HepG2 (cell line): ENCODE results near the gene GPR137. TPM values are rescaled to one million over a fixed set of nuclear protein-coding genes. Genes with fewer than 3 reads are reported as not detected.

ENCODE experiments used
- ARNT2 ChIP-seq: sonication (generic); formaldehyde crosslinking; IDR thresholded peaks from 2 replicates; pipeline ENCODE4 v1.8.0; 2022; ENCODE audit warnings: mild to moderate bottlenecking, low read depth, missing genetic modification reagents, moderate library complexity
- CENPBD1 ChIP-seq: sonication (generic); formaldehyde crosslinking; IDR thresholded peaks from 2 replicates; pipeline ENCODE4 v1.8.0; 2022; ENCODE audit warnings: missing genetic modification reagents, low read depth, mild to moderate bottlenecking, borderline replicate concordance
- IRF9 ChIP-seq: sonication (generic); formaldehyde crosslinking; IDR thresholded peaks from 2 replicates; pipeline ENCODE4 v1.8.0; 2022; ENCODE audit warnings: missing genetic modification reagents, mild to moderate bottlenecking, borderline replicate concordance
- JUND ChIP-seq: sonication (generic); formaldehyde crosslinking; IDR thresholded peaks from 2 replicates; pipeline ENCODE4 v1.8.0; 2022; ENCODE audit warnings: mild to moderate bottlenecking, missing genetic modification reagents
- KDM5B ChIP-seq: sonication (generic); formaldehyde crosslinking; IDR thresholded peaks from 2 replicates; pipeline ENCODE4 v1.4.0; 2020; ENCODE audit warnings: missing genetic modification reagents, mild to moderate bottlenecking, borderline replicate concordance
- KLF11 ChIP-seq: IDR thresholded peaks from 2 replicates; pipeline ENCODE4 v1.6.1; 2016; ENCODE audit warnings: missing compliant biosample characterization
- MIER3 ChIP-seq: IDR thresholded peaks from 2 replicates; pipeline ENCODE4 v1.6.1; 2016; ENCODE audit warnings: missing compliant biosample characterization, borderline replicate concordance
- MLX ChIP-seq: IDR thresholded peaks from 2 replicates; pipeline ENCODE4 v1.6.1; 2016
- NFATC3 ChIP-seq: sonication (generic); formaldehyde crosslinking; IDR thresholded peaks from 2 replicates; pipeline ENCODE4 v1.5.1; 2020; ENCODE audit warnings: mild to moderate bottlenecking, missing genetic modification reagents
- PBX2 ChIP-seq: IDR thresholded peaks from 2 replicates; pipeline ENCODE4 v1.6.1; 2016; ENCODE audit warnings: control low read depth
- RBFOX2 ChIP-seq: fragments of 200-400 bp; formaldehyde crosslinking; IDR thresholded peaks from 2 replicates; pipeline ENCODE4 v1.6.1; 2017; ENCODE audit warnings: low read depth, mild to moderate bottlenecking, low read length
- RFXANK ChIP-seq: IDR thresholded peaks from 2 replicates; pipeline ENCODE4 v1.6.1; 2016
- SRSF1 ChIP-seq: fragments of 200-400 bp; formaldehyde crosslinking; optimal IDR thresholded peaks from 2 replicates; pipeline ENCODE3; 2017; ENCODE audit warnings: mild to moderate bottlenecking, low read depth, low read length, moderate library complexity
- TAF15 ChIP-seq: fragments of 200-400 bp; formaldehyde crosslinking; IDR thresholded peaks from one replicate; pipeline ENCODE4 v1.6.1; 2018; ENCODE audit warnings: mild to moderate bottlenecking, low read depth, low read length; ENCODE audit not compliant: poor library complexity, severe bottlenecking
- ZNF232 ChIP-seq: sonication (generic); formaldehyde crosslinking; IDR thresholded peaks from 2 replicates; pipeline ENCODE4 v1.4.0; 2020; ENCODE audit warnings: missing genetic modification reagents, borderline replicate concordance
- ZNF24 ChIP-seq: fragments of 450-650 bp; IDR thresholded peaks from 2 replicates; pipeline ENCODE4 v1.6.1; 2017; ENCODE audit warnings: antibody characterized with exemption, mild to moderate bottlenecking
- ZNF768 ChIP-seq: sonication (generic); formaldehyde crosslinking; IDR thresholded peaks from 2 replicates; pipeline ENCODE4 v1.4.0; 2020; ENCODE audit warnings: missing genetic modification reagents
- ZNF772 ChIP-seq: sonication (generic); formaldehyde crosslinking; IDR thresholded peaks from 2 replicates; pipeline ENCODE4 v1.5.0; 2020; ENCODE audit warnings: mild to moderate bottlenecking, missing genetic modification reagents
- polyA plus RNA-seq, 8 experiments: library from polyadenylated mRNA; depleted of rRNA in 3 of 8; stranded (reverse) in 7 of 8; unstranded in 1 of 8; fragments of >200 nt; fragmentation: Illumina TruSeq in 4 of 8; extraction: Trizol in 4 of 8; gene quantifications; 2 replicates each; pipeline versions ENCODE4 v1.2.1 to v1.2.3, GENCODE V29; 2011 to 2016; ENCODE audit warnings: low read depth in 4 of 8, missing spikeins in 1 of 8, mixed read lengths in 1 of 8; ENCODE audit not compliant: insufficient read depth in 1 of 8
- total RNA-seq, 5 experiments: library from RNA; depleted of rRNA; stranded (reverse); fragments of >200 nt; fragmentation: Illumina TruSeq; extraction: Trizol; gene quantifications; 2 replicates each; pipeline ENCODE4 v1.2.3, GENCODE V29; 2016; ENCODE audit warnings: low read depth in 1 of 5
- TF ChIP-seq, protein P1 (sequence below): sonication (generic); formaldehyde crosslinking; IDR thresholded peaks from 2 replicates; pipeline ENCODE4 v1.5.1; 2020; ENCODE audit warnings: missing genetic modification reagents, mild to moderate bottlenecking, borderline replicate concordance
- TF ChIP-seq, protein P2 (sequence below): sonication (generic); formaldehyde crosslinking; IDR thresholded peaks from 2 replicates; pipeline ENCODE4 v1.4.0; 2020; ENCODE audit warnings: missing genetic modification reagents, mild to moderate bottlenecking, borderline replicate concordance
- TF ChIP-seq, protein P3 (sequence below): sonication (generic); formaldehyde crosslinking; IDR thresholded peaks from 2 replicates; pipeline ENCODE4 v1.5.1; 2020; ENCODE audit warnings: mild to moderate bottlenecking, missing genetic modification reagents, moderate library complexity

GPR137 gene
- total and polyA plus RNA-seq, 2 of the 13 experiments (the other 11 are each of a cell fraction or from before 2014, with no cell fraction given), result 8.5 to 13.2 TPM

- TF ChIP-seq ZNF768 (CRISPR knock-in tag) (peak; percentile 50; the same call in 1 of the 2 replicates), SRSF1 (no peak), KDM5B (CRISPR knock-in tag) (0 out of 2 replicates have a peak, but pooled peaks have one; percentile 4), ZNF24 (no peak), ZNF232 (no peak), ARNT2 (no peak), CENPBD1 (CRISPR knock-in tag) (no peak), IRF9 (CRISPR knock-in tag) (no peak), PBX2 (peak; percentile 82), MIER3 (CRISPR knock-in tag) (no peak), NFATC3 (CRISPR knock-in tag) (0 out of 2 replicates have a peak, but pooled peaks have one; percentile 47), JUND (CRISPR knock-in tag) (no peak), ZNF772 (0 out of 2 replicates have a peak, but pooled peaks have one; percentile 29), KLF11 (CRISPR knock-in tag) (no peak), RFXANK (no peak), TAF15 (peak; percentile 26), MLX (CRISPR knock-in tag) (no peak), RBFOX2 (peak; percentile 69)
- TF ChIP-seq, protein P1, sequence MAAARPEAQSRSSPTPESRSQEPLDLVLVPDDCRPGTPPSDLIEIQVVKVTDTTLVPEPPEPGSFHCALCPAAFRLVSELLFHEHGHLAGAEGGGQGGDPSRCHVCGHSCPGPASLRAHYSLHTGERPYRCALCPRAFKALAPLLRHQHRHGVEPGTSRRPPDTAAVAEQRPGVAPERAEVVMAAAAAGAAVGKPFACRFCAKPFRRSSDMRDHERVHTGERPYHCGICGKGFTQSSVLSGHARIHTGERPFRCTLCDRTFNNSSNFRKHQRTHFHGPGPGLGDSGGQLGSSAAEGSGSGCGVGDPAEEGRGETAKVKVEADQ, result no peak
- TF ChIP-seq, protein P2, sequence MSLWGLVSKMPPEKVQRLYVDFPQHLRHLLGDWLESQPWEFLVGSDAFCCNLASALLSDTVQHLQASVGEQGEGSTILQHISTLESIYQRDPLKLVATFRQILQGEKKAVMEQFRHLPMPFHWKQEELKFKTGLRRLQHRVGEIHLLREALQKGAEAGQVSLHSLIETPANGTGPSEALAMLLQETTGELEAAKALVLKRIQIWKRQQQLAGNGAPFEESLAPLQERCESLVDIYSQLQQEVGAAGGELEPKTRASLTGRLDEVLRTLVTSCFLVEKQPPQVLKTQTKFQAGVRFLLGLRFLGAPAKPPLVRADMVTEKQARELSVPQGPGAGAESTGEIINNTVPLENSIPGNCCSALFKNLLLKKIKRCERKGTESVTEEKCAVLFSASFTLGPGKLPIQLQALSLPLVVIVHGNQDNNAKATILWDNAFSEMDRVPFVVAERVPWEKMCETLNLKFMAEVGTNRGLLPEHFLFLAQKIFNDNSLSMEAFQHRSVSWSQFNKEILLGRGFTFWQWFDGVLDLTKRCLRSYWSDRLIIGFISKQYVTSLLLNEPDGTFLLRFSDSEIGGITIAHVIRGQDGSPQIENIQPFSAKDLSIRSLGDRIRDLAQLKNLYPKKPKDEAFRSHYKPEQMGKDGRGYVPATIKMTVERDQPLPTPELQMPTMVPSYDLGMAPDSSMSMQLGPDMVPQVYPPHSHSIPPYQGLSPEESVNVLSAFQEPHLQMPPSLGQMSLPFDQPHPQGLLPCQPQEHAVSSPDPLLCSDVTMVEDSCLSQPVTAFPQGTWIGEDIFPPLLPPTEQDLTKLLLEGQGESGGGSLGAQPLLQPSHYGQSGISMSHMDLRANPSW (CRISPR knock-in tag), result no peak; the same call in 1 of the 2 replicates
- TF ChIP-seq, protein P3, sequence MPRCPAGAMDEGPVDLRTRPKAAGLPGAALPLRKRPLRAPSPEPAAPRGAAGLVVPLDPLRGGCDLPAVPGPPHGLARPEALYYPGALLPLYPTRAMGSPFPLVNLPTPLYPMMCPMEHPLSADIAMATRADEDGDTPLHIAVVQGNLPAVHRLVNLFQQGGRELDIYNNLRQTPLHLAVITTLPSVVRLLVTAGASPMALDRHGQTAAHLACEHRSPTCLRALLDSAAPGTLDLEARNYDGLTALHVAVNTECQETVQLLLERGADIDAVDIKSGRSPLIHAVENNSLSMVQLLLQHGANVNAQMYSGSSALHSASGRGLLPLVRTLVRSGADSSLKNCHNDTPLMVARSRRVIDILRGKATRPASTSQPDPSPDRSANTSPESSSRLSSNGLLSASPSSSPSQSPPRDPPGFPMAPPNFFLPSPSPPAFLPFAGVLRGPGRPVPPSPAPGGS (CRISPR knock-in tag), result no peak; the same call in 1 of the 2 replicates
These were observed 43.9 kb upstream of the GPR137 start (continued) for GRCh38 chr11:64241491-64242374.
